ENCODE measurements around the gene HSD11B2.

Gene HSD11B2

DNA sequence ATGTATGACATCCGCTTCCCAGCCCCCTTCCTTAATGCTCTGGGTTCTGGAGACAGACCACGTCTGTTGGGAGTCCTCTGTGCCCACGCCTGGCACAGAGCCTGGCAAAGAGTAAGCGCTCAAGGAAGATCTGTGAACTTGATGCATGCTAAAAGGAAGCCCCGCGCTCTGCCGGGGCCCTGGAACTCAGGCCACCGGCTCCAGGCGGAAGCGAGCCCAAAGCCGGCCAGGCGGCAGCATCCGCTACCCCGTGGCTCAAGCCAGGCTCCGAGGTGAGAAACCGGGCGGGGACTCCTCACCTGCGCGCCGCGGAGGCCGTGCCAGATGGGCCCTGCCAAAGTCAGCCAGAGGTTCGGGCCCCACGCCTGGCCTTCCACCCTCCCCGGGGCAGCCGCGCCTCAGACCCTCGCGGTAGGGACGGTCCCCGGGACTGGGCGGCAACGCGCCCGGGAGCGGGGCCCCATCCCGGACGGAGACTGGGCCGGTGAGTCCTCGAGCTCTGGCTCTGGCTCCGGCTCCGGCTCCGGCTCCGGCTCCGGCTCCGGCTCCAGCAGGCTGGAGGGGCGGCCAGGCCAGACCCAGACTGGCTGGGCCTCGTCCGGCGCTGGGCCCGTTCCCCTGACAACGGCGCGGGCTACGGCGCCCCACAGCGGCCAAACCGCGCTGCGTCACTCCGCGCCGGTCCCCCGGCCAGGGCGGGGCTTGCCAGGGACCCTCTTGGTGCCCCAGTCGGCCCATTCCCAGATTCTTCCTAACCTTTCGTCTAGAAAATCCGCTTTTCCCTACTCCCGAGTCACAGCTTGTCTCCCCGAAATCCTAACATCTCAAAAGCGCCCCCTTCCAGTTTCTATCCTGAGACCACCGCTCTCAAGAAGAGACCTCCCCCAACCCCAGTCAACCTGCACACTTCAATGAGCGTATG, 14.8 kb upstream of the HSD11B2 start, which contains the start of gene ZDHHC1:
ZDHHC1 (minus strand) TSS at position 606 of the 922 bp plus-strand sequence. CDS start 8,702 bp downstream, outside the sequence.
- peak in 3 of 6 experiments; percentile 11 to 26 (median 21) for DNase-seq

DNA sequence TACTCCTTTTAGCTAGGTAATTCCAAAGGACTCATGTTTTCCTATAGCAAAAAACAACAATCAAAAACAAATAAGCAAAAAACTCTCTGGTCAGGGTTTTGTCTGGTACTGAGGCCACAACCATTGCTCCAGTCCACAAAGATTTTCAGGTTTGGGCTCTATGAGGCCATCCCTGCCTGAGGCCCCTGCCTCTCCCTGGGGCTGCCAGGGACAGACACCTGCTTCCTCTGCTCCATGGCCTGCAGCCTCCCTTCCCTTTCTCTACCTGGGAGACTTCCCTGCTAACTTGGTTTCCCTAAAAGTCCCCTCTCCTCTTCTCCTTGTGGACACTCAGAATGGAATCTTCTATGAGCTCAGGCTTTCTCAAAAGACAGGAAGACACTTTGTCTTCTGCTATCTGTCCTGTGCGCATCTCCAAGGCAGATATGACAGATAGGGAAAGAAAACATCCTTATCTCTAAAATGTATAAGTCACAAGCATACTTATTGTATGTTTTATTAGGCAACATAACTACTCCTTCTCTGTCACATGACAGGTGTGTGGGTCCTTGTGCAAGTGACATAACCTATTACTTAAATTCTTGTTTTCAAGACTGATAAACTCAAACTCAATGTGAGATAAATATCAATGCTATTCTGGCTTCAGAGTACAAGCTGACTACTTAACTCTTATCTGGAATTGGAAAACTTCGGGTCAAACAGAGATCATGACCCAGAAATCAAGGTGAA, 13.4 kb upstream of the HSD11B2 start:
- peak in 1 of 6 experiments; percentile 3 for DNase-seq

DNA sequence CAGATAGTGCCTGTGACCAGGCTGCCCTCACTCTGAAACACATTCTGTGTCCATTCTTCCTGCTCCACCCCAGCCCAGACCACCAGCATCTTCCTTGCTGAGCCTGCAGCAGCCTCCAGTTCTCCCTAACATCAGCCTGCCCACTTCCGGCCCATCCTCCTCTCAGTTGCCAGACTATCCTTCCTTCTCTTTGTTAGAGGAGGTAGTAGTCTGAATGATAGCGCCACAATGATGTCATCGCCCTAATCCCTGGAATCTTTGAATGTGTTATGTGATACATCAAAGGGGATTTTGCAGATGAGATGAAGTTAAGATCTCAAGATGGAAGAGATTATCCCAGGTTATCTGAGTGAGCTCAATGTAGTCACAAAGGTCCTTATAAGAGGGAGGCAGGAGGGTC, 11.4 kb upstream of the HSD11B2 start:
- DNase-seq = no peak

DNA sequence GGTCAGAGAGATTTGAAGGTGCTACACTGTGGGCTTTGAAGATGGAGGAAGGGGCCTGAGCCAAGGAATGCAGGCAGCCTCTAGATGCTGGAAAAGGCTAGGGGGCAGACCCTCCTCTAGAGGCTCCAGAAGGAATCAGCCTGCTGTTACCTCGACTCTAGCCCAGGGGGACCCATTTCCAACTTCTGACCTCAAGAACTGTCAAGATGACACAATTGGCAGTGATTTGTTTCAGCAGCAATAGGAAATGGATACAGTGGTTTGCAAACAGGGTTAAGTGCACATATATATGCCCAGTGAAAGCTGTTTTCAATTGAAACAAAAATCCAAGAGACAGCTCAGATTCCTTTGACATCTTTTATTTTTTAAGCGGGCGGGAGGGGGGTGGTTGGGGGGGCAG, 11.0 kb upstream of the HSD11B2 start:
- DNase-seq = no peak

DNA sequence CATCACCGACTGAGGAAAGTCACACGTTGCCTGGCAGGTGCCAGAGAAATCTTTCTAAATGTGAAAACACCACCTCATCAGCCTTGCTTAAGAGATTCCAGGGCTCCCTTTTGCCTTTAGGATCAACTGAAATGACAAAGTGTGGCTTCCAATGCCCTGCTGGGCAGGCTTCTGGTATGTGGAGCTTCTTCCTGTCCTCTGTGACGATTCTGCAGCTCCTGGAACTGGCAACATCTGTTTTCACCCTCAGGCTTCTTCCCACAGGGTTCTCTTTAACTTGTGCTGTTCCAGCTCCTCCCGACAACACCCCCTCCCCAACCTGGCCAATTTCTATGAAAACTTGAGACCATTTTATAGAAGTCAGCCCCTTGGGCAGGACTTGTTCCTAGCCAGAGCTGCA, 9.9 kb upstream of the HSD11B2 start:
- DNase-seq = no peak

DNA sequence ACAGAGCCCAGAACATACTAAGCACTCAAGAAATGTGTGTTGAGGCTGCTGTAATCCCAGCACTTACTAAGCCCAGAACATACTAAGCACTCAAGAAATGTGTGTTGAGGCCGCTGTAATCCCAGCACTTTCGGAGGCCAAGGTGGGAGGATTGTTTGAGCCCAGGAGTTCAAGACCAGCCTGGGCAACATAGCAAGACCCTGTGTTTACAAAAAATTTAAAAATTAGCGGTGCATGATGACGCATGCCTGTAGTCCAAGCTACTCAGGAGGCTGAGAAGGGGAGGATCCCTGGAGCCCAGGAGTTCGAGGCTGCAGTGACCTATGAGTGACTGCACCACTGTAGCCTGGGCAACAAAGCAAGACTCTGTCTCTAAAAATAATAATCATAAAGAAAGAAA, 7.9 kb upstream of the HSD11B2 start:
- no peak for DNase-seq

DNA sequence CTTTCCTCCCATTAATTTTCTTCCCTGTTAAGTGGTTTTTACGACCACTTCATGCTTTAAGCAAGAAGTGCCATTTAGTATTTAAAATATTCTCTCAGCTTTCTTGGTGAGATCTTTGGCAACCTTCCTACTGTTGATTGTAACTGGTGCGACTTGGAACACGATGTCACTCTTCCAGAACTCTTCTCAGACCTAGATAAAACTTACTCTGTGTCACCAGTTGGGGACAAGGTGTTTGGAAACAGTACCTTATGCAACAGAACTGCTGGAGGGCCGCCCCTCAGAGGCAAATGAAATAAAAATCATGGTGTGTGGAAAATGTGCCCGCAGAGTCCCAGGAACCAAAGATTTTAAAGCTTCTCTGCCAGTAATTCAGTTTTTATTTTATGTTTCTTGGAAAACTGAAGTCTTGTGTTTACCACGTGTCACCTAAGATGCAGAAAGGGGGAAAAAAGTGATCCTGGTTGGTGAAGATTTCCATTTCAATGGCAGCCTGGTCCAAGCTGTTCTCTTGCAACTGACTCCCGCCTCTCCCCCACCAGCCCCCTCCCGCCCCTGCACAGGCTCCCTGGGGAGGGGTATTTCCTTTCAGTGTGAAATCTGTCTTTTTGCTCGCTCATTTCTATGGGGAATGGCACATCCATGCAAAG, 7.2 kb upstream of the HSD11B2 start:
- no peak for DNase-seq

DNA sequence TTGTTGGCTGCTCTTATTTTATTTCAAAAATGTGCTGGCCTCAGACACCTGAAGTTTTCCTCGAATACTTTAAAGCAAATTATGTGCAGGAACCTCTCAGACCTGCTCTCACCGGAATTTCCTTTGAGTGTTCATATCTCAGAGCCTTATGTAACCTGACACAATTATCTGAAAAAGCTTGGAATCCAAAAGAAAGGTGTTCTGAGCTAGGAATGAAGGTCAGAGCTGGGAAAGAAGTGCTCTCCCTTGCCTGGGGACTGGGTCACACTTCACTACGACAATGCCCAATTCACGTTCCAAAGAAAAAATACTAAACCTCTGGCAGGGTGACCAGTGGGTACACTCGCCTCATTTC, 6.7 kb upstream of the HSD11B2 start:
- no peak for DNase-seq

DNA sequence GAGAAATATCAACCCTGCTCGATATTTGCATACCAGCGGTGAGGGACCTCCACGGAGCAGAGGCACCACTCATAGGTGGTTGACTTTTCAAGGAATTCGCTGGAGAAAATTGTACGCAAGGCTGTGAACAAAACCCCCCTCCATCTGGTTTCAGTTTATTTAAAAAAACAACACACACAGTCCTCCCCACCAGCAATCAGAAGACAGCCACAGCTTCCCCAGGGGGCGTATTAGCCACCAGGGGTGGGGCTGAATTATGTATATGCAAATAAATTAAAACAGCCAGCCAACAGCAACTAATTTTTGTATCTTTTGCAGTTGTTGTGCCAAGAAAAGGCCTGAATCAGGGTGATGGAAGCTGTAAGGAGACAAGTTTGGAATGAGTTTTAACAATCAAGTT, 5.9 kb upstream of the HSD11B2 start:
- DNase-seq = no peak

DNA sequence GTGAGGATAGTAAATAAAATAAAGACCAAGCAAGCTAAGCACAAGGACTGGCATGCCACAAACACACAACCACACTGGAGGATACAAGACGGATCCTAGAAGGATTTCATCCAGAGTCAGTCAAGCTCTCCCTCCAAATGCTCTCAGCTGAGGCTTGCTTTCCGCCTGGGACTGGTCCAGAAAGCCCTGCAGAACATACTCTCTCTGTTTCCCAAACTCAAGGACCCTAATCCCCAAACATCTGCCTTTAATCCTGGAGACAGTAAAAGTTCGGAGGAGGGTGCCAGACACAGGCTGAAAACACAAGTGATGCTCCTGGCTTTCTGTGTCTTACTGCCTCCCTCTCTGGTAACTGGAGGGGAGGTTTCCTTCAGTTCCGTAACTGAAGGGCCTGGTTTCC, 5.3 kb upstream of the HSD11B2 start:
- no peak for DNase-seq

DNA sequence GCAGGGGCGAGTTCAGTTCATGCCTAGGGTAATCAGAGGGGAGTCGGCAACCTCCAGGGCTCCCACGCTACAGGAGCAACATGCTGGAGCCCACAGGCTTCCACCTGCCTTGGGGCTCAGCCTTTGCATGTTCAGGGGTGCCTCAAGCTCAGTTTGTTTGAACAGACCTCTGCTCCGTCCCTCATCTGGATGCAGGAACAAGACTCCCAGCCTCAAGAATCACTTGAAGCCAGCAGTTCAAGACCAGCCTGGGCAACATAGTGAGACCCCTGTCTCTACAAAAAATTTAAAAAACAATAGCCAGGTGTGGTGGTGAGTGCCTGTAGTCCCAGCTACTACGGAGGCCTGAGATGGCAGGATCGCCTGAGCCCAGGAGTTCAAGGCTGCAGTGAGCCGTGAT, 4.9 kb upstream of the HSD11B2 start:
- DNase-seq = no peak

DNA sequence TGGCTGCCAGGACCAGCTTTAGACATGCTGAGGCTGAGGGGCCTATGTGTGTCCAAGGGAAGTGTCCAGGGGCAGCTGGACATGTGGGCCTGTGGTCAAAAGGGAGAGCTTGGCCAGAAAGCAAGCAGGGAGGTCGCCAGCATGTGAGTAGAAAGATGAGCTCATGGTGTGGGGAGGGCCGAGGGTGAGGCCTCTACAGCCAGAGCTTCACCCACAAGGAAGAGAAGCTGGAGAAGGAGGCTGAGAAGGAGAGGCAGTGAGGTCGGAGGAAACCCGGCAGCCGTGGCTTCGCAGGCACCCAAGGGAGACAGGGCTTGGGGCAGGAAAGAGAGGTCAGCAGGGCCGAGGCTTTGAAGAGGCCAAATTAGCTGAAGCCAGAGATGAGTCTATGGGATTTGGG, 4.0 kb upstream of the HSD11B2 start:
- DNase-seq = no peak

DNA sequence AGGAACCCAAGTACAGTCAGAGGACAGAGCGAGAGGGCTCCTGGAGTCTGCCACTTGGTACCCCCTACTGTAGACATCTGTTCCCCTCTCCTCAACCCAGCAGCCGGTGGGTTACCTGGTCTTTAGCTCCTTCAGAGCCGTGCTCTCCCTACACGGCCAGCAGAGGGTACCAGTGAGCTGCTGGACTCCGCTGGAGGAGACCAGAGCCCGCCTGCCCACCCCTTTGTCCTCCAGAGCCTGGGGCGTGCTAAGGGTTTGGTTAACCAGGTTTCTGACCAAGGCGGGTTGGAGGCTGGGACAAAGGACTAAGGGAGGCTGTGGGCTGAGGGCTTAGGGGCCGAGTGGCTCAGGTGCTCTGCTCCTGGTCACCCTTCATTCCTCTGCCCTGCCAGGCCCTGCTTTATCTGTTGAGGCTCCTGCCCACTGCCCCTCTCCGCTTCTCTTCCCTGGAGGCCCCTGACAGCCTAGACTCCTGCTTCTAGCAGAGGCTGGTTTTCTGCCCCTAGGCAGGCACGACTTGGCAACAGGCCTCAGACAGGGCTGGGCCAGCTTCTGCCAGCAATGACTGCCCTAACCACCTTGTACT, 2.7 kb upstream of the HSD11B2 start:
- DNase-seq = peak in 4 of 6 experiments; percentile 17 to 27 (median 24)

DNA sequence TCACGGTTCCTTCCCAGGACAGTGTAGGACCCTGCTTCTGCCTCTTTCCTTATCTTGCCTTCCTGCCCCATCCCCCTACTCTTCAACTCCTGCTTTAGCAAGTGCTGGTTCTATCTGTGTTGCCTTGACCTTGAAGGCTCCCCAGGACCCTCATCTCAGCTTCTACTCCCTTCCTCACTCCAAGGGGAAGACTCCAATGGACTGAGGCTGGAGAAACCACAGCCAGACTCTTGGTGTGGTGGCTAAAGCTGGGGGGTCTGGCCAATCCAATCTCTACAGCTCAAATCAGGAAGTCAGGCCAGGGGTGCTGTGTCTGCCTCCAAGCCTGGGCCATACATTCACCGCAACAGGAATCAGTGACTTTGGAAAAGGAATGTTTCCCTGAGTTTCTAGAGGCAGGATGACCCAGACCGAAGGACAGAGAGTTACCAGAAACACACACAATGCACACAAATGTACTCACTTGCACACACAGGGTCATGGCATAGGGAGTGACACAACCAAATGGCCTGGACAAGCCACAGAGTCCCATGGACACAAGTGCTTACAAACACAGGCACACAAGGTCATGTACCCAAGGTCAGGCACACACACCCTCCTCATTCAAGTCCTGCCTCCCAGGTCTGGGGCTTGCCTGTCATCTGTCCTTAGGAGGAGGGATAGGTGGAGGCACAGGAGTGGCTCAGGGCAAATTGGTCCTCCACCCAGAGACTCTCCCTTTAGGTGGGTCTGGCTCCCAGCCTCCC, 1.7 kb upstream of the HSD11B2 start:
- no peak for DNase-seq

DNA sequence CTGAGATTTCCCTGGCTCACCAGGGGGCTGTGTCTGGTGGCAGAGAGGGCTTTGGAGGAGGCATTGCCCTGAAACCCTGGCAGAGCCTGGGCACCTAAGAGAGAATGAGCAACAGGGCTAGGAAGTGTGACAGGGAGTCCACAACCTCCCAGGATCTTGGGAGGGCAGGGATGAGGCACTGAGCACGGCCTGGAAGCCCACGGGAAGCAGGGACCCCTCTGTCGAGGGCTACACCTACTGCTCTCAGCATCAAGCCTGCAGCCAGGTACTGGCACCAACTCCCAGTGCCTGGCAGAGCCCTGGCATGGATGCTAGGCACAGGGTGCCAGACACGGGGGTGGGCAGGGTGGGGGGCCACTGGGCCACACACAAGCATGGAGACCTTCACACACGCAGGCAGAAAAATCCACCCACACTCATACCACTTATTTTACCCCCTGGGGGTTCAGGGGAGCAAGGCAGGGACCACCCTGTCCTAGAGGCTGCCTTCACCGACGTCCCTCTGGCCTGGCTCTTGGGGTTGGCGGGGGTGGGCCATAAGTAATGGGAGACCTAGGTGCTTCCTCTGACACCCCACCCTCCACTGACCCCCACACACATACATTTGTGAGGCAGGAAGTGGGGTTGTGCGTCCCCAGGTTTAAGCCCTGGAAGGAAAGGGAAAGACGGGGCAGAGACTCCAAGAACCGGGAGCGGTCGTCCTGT, 970 bp upstream of the HSD11B2 start:
- DNase-seq = no peak

DNA sequence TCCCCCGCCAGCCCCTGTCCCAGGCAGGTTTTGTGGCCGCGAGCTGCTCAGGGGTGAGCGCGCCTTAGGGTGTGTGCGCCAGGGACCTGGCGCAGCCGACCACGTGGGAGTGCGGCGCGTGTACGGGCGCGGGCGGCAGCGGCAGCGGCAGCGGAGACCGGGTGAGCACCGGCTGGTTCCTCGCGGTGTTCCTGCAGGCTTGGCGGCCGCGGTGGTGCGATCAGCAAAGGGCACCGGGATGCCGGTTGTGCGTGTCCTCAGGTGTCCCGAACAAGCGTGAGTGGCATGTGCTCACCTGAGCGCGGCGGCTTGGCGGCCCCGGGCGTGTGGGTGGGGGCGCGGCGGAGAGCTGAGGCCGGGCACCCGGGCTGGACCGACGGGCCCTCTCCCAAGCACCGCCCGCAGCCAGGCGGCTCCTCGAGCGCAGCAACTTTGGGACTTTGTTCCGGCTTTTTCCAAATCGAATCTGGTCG, 381 bp upstream of the HSD11B2 start:
- peak in 2 of 6 experiments; percentile 10 to 16 for DNase-seq

DNA sequence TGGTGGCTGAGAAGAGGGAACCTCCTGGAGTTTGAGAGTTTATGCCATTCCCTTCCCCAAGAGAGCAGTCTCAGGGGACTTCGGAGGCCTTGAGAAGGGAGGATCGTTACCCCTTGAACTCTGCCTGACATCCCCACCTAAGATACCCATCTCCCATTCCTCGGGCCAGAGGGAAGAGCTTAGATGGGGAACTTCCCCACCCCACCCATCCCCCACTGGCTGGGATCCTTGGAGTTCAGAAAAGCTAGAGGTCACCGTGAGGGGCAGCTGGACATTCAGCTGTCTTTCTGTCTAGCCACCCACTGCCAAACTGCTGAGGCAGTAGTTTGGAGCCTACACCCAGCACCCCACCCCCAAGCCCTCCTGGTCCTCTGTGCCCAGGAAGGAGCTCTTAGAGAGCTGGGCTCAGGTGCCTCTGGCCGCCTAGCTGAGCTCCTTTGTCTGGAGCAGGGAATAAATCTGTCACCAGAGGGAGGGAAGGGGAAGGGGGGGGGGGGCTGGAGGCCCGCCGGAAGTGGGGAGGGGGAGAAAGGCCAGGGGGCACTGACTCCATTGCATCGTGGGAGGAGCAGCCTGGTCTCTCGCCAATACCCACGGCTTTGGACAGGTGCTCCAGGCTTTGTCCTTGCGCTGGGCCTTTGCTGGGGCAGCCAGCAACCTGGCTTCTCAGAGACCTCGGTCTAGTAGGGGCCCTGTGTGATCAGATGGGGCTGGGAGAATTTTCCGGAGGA, 1.0 kb downstream of the HSD11B2 start:
- DNase-seq = no peak

DNA sequence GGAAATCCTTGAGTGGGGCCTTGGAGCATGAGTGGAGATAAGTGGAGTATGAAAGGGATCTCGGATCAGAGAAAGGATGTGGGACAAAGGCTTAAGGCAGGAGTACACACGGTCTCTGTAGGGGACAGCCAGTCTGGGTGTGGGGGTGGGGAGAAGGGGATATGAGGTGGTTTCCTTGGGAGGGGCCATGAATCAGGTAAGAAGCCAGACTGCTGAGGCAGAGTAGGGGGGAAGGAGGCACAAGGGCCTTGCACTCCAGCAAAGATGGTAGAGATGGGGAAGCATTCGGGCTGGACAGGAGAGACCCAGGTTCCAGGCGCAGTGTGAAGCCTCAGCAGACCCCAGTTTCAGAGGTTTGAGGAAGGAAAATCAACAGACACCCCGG, 1.6 kb downstream of the HSD11B2 start:
- no peak for DNase-seq

DNA sequence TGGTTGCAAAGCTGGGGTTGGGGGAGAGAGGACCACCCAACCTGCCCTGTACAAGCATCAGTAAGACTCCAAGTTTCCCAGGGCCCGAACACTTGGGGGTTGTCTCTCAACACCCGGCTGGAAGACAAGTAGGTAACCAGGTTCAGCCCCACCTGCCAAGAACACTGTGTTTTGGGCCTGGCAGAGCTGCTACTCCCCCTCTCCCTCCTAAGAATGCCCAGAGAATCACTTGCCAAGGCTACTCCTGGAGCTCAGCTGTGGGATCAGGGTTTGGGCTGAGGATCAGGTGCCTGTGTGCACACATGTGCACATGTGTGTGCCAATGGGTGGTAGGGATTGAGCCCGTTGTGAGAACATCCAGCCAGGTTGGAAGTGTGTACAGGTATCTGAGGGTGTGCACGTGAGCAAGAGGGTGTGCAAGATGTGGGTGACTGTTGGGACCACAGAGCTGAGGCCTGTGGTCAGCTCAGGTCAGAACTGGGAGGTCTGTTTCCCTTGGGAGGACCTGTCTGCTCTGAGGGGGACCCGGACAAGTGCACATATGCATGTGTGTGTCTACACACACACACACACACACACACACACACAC, 2.3 kb downstream of the HSD11B2 start:
- DNase-seq = no peak

DNA sequence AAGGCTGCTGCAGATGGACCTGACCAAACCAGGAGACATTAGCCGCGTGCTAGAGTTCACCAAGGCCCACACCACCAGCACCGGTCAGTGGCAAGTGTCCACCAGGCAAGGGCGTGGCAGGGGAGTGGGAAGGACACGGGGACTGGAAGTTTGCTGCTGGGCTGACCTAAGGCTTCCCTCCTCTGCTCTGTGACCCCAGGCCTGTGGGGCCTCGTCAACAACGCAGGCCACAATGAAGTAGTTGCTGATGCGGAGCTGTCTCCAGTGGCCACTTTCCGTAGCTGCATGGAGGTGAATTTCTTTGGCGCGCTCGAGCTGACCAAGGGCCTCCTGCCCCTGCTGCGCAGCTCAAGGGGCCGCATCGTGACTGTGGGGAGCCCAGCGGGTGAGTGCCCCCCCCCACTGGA, 4.8 kb downstream of the HSD11B2 start:
- no peak for DNase-seq
